ENCODE measurements around the gene COX18.

DNA sequence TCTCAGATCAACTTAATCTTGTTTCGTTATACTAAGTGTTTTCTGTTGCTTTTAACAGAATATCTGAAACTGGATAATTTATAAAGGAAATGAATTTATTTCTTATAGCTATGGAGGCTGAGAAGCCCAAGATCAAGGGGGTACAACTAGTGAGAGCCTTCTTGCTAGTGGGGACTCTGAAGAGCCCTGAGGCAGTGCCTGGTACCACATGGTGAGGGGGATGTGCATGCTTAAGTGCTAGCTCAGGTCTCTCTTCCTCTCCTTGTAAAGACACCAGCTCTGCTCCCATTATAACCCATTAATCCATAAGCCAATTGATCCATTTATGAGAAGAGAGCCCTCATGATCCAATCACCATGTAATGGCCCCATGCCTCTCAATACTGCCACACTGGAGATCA, 17.9 kb downstream of the COX18 start:
- TF ChIP-seq POLR2AphosphoS5 (IDR thresholded peaks at IDR 0.05; ENCODE audit: low read depth, low read length) = no peak
- TF ChIP-seq POLR2A (IDR thresholded peaks at IDR 0.05; ENCODE audit: low read depth, low read length) = no peak

Measured in GM12891 (cell line).